ENCODE data around the gene BANP.
"Not testable (repeated sequence)": the region's sequence is repeated elsewhere in the genome, so short reads cannot be mapped to it uniquely, and the experiment has no call there.

BANP gene

GRCh38 chr16:88026964-88027938, 76.0 kb downstream of the BANP start:
- no peak for FAIRE-seq

DNA sequence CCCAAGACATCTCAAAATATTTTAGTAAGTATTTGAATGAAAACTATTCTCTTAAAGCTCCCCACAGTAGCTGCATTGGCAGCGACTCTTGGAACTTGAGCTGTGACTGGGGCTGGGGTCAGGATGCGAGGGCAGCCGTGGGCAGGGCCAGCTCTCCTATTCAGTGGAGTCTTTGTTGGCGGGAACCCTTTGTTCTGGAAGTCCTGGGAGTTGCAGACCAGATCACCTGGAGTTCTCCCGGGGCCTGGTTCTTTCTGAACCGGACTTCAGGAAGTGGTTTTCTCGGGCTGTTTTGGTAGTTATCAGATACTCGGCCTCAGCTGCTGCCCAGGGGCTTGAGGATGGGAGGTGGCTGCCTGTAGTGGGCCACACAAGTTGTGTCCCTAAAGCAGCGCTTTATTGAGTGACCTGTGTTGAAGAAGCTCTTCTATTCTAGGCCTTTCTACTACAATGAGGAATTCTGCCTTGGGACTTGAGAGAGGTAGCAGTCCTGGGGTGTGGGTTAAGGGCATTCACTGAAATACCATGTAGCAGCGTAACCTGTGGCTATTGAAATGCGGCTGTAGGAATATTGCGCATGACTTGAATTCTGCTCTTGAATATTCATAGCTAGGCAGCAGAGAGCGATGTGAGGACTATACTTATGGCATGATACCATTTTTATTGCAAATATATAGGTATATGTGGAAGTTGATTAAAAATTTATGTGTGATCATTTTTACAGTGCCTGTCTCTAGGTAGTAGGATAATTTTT, 77.1 kb downstream of the BANP start:
- FAIRE-seq; DNase-seq (ENCODE audit: low spot score): not testable (repeated sequence)

More at GRCh38 chr16:88026964-88027938, 76.0 kb downstream of the BANP start:
- no peak for DNase-seq (ENCODE audit: low spot score)

DNA sequence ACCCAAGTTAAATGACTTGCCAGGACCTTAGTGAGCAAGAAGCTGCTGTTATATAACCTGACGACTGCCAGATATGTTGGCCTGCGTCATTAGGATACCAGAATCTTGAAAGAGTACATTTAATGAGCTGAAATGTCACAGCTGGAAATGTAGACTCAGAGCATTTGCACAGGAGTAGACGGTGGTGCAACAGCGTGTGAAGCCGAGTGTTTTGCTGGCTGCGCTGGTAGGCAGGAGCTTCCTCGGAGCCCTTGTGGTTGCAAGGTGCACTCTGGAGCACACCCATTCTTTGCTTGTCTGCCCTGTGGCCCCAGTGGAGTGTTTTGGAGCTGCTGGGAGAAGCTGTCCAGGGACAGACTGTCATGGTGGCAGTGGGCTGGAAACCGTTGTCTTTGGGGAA, 79.3 kb downstream of the BANP start:
- no peak for FAIRE-seq

DNA sequence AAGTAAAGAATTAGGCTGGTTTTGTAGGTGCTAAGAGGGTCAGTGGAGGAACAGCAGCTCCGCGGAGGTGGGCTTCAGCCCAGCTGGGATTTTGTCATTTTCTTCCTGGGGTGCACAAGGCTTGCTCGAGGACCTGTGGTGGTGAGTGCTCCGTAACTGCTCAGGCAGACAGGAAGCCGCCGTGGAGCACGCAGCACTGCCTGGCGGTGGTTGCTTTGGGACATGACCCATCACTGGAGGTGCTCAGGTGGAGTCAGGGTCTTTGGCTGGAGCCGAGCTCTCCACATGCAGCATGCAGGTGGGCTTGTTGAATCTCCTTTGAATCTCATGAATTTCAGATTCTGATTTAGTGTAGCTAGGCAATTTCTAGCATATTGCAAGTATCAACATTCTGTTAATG, 79.7 kb downstream of the BANP start:
- not testable (repeated sequence) for FAIRE-seq; DNase-seq (ENCODE audit: low spot score)

More for the DNA sequence above, 79.3 kb downstream of the BANP start:
- DNase-seq (ENCODE audit: low spot score) = no peak

- not testable (repeated sequence) for DNase-seq (ENCODE audit: low spot score); FAIRE-seq
Measured at GRCh38 chr16:88033003-88033740, 81.9 kb downstream of the BANP start.

GRCh38 chr16:88034770-88035169, 83.5 kb downstream of the BANP start:
- no peak for FAIRE-seq

DNA sequence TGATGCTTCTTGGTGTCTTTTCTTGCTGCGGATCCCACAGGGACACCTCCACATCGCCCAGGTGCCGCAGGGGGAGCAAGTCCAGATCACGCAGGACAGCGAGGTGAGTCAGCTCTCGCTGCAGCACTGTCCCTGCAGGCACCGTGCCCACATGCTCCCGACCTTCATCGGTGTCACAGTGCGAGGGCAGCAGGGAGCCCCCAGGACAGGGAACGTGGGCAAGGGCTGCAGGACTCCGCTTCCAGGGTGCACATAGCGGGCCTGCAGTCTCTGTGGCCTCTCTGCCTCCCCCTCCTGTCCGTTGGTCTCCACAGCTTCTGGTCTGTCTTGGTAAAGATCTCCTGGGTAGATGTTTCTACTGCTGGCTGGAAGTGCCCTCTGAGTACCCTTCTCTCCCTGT, 84.1 kb downstream of the BANP start:
- FAIRE-seq (no peak), DNase-seq (ENCODE audit: low spot score) (no peak)

More at GRCh38 chr16:88034770-88035169, 83.5 kb downstream of the BANP start:
- no peak for DNase-seq (ENCODE audit: low spot score)

DNA sequence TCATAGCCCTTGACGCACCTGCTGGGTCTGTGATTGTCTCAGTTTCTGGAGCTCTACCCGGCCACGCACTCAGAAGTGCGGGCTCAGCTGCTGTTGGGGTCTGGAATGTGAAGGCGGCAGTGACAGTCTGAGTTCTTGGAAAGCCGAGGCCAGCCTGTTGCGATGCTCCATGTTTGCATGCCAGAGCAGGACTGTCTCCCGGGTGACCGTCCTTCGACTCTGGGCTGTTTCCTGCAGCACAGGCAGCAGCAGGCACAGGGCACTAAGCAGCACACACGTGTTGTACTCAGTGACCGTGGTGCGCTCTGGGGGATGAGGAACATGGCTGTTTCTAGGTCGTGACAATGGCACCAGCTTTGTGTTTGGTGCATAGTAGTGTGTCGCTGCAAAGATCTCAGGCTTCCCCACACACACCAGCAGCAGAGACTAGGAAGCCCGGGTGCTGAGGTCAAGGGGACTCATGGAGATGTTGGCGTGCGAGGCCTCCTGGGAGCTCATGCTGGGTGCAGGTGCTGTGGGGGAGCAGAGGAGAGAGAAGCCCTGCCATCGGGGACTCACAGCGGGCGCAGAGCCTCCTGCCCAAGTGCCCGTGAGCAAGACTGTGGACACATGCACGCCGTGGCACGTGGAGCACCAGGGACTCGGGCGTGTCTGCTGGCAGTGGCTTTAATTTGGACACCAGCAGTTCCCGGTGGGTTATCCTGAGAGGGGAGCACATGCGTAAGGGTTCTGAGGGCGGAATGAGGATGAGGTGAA, 84.8 kb downstream of the BANP start:
- DNase-seq (ENCODE audit: low spot score); FAIRE-seq: not testable (repeated sequence)

GRCh38 chr16:88036640-88036996, 85.4 kb downstream of the BANP start:
- not testable (repeated sequence) for FAIRE-seq; DNase-seq (ENCODE audit: low spot score)

- not testable (repeated sequence) for FAIRE-seq; DNase-seq (ENCODE audit: low spot score)
Measured at GRCh38 chr16:88037359-88037758, 86.1 kb downstream of the BANP start.

DNA sequence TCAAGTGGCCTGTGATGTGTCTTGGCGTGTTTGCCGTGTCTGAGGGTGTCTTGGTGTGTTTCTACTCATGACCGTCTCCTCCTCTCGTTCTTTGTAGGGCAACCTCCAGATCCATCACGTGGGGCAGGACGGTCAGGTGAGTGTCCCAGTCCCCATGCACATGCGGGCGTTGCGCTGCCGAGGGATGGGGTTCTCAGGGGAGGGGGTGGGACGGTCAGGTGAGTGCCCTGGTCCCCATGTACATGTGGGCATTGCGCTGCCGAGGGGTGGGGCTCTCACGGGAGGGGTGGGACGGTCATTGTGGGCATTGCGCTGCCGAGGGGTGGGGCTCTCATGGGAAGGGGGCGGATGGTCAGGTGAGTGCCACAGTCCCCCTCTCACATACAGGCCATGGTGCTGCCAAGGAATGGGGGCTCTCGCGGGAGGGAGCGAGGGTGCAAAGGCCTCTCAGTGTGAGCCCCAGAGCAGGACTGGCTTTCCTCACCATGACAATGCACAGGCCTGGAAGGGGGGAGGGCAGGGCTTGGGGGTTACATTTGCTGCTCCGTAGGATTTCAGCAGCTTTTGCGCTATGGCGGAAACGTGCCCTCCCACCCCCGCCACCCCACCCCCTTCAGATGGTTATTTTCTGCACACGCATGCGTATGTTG, 86.8 kb downstream of the BANP start:
- not testable (repeated sequence) for FAIRE-seq; DNase-seq (ENCODE audit: low spot score)

GRCh38 chr16:88038526-88038908, 87.3 kb downstream of the BANP start:
- FAIRE-seq = not testable (repeated sequence)

DNA sequence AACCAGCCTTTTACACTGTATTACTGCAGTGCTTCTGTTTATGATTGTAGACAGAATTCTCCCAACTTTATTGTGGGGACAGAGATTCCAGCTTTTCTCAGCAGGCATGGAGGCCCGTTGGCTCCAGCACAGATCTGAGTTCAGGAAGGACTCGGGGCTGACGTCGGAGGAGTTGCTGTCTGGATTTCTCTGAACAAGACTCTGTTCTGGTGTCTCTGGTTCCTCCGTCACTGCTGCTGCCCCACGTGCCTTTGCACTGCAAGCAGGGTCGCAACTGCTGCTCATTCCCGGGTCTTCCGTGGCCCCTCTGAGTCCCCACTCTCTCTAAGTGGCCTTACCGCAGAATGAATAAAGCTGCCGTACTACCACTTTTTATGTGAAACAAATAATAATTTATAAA, 88.4 kb downstream of the BANP start:
- DNase-seq (ENCODE audit: low spot score) (no peak), FAIRE-seq (no peak)

More at GRCh38 chr16:88038526-88038908, 87.3 kb downstream of the BANP start:
- not testable (repeated sequence) for DNase-seq (ENCODE audit: low spot score)

GRCh38 chr16:88040196-88040876, 89.1 kb downstream of the BANP start:
- DNase-seq (ENCODE audit: low spot score); FAIRE-seq: not testable (repeated sequence)

DNA sequence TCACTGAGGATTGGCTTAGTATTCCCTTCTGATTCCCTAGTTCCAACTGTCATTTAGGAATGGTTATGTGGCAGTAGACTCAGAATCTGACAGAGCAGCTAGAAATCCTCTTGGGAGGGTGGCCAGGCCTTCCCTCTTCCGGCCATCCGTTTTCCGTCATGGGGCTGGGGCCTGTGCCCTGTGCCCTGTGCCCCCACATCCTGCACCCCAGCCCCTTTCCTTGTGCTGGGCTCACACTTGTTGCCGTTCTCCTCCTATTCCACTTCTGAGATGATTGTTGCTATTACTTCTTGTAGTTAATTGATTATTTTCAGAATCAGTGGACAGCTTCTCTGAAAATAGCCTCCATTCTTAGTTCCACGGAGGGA, 89.6 kb downstream of the BANP start:
- not testable (repeated sequence) for DNase-seq (ENCODE audit: low spot score); FAIRE-seq

DNA sequence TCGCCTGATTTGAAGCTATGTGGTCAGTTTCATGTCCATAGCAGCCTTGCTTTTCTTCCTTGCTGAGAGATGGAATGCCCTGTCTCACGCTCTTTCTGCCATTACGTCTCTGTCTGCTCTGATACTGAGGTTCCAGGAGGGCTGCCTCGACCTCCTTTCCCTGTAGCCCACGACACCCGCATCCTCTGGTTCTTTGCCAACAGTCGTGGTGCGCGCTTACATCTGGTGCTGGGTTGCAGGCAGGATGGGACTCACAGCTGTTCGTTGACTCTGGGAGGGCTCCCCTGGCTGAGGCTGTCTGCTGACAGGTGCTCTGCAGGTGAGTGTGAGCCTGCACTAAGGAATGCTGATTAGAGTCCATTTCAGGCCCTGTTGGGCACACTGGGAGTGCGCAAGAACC, 90.3 kb downstream of the BANP start:
- not testable (repeated sequence) for DNase-seq (ENCODE audit: low spot score); FAIRE-seq

DNA sequence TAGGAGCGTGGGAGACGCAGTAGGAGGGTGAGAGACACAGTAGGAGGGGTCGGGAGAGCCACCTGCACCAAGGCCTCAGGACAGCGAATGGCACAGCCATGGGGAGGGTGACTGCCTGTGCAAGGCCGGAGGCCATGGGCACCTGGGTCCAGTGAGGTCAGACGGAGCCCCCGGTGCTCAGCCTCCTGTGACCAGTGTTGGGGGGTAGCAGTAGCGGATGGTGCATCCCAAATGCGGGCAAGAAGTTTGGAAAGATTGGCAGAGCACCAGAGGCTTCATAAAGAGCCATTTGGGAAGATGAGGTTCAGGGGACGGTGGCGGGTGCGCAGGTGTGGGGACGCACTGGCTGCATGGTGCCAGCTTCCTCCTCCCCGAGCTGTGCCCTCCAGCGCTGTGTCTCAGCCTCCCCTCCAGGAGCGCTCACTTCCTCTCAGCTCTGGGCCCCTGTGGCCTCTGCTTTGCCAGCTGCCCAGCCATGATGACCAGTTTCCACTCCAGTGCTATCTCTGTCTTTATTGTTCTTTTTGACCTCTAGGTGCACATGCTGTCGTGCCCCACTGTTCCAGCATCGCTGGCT, 90.8 kb downstream of the BANP start:
- not testable (repeated sequence) for DNase-seq (ENCODE audit: low spot score); FAIRE-seq

DNA sequence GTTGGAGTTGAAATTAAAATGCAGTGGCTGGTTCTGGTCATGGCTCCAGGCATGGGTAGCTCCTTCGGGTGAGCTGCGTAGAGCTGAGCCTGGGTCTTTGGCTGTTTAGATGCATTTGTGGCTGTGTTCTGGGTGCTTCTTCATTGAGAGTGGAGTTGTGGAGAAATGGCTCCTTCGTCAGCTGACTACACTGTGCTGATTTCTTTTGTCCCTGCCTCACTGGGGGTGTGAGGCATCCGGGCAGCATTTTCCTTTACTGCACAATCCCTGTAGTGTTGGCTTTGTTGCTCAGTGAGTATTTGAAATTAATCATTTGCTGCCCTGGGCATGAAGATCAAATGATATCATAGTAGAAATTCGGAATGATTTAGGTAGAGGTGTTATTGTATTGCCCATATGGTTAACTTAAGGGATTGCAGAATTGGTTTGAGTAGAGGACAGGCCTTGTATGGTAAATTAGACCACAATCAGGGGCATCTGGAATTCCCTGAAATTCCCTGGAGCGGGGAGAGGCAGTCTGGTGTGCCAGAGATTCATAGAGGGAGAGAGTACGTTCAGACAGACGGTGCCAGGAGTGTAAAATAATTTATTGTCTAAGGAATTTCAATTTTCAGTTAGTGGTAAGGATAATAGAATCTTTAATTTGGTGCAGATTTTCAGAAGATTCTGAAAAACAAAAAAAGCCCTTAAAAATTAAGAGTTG, 92.1 kb downstream of the BANP start:
- DNase-seq (ENCODE audit: low spot score); FAIRE-seq: not testable (repeated sequence)
